ENCODE results near the gene SREK1IP1. TPM values are rescaled to one million over a fixed set of nuclear protein-coding genes. Genes with fewer than 3 reads are reported as not detected.

SREK1IP1 gene
- total and polyA plus RNA-seq, 5 donors from 2014 or later = 30.1 to 38.3 (median 31.6) TPM

DNA sequence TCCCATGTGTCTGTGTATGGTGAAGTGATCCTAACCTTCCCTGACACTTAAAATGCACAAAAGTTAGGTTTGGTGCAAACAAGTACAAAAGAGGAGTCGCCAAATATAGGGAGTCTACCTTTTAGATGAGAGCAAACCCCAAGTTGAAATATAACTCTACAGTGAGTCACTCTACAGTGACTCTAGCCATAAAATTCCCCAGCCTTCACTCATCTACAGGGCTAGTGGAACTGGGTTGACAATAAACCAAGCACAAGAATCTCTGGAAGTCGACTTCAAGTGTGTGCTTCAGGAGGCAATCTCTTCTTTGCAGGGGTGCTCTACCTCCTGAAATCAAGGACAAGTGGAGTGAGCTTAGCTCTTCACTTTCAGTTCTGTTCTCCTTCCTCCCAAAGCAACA lies 74.9 kb downstream of the SREK1IP1 start:
- Mint-ChIP-seq H3K9me3 (peaks cover 0 to 17% (median 10%) of the 10 kb centered on the region in 7 donors), H3K27me3 (peaks cover 47% of the 10 kb centered on the region), H3K4me3 (no peak overlapping the region), H3K36me3 (no peaks in the 10 kb centered on the region), H3K27ac (no peak overlapping the region), H3K4me1 (peaks cover 0 to 6% (median 4%) of the 10 kb centered on the region in 4 donors)
- H3K27me3 ChIP-seq (ENCODE audit: control insufficient read depth, insufficient read depth, low read length) = peaks cover 9% of the 10 kb centered on the region
- no peak overlapping the region for H3K4me3 ChIP-seq (ENCODE audit: low read depth, low read length)
- no peaks in the 10 kb centered on the region for H3K36me3 ChIP-seq (ENCODE audit: control insufficient read depth, insufficient read depth, low read length)
- peaks cover 3 to 8% of the 10 kb centered on the region in 2 experiments for H3K9me3 ChIP-seq (ENCODE audit: control insufficient read depth in 2 of 2, low read length in 2 of 2)
- DNase-seq (no peak), ATAC-seq (ENCODE audit: low read depth in 2 of 2) (no peak)
- peaks cover 4% of the 10 kb centered on the region for H3K4me1 ChIP-seq (ENCODE audit: control insufficient read depth, insufficient read depth, low read length, poor library complexity, severe bottlenecking)
- no peak overlapping the region for H3K27ac ChIP-seq (ENCODE audit: insufficient read depth, low read length, poor library complexity, severe bottlenecking)

DNA sequence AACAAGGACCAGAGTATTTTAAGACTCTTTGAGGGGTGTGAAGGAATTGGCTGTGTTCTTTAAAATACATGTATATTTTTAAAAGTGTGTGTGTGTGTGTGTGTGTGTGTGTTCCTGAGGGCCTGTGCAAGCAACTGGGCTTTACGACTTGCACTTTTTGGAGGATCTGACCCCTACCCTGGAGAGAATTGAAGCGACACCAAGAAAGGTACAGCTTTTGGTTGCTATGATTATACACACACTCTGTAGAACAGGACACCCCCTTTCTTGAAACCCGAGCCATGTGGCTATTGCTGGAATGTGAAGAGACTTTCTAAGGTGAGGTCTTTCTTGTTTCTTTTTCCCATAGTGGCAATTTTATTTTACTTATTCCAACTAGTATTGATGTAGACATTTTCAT lies 77.2 kb downstream of the SREK1IP1 start:
- ATAC-seq (ENCODE audit: low read depth in 2 of 2) = no peak
- Histone ChIP-seq H3K27me3 (ENCODE audit: control insufficient read depth, insufficient read depth, low read length) (peaks cover 16% of the 10 kb centered on the region), H3K36me3 (ENCODE audit: control insufficient read depth, insufficient read depth, low read length) (no peaks in the 10 kb centered on the region), H3K4me3 (ENCODE audit: low read depth, low read length) (no peak overlapping the region), H3K27ac (ENCODE audit: insufficient read depth, low read length, poor library complexity, severe bottlenecking) (no peak overlapping the region), H3K4me1 (ENCODE audit: control insufficient read depth, insufficient read depth, low read length, poor library complexity, severe bottlenecking) (peaks cover 4% of the 10 kb centered on the region), H3K9me3 (ENCODE audit: control insufficient read depth in 2 of 2, low read length in 2 of 2) (no peaks in the 10 kb centered on the region)
- Mint-ChIP-seq H3K36me3 (no peaks in the 10 kb centered on the region), H3K27ac (no peak overlapping the region), H3K4me1 (peaks cover 0 to 6% (median 2%) of the 10 kb centered on the region in 4 donors), H3K9me3 (peaks cover 0 to 10% (median 1%) of the 10 kb centered on the region in 7 donors), H3K4me3 (no peak overlapping the region), H3K27me3 (peaks cover 45% of the 10 kb centered on the region)
- no peak for DNase-seq

DNA sequence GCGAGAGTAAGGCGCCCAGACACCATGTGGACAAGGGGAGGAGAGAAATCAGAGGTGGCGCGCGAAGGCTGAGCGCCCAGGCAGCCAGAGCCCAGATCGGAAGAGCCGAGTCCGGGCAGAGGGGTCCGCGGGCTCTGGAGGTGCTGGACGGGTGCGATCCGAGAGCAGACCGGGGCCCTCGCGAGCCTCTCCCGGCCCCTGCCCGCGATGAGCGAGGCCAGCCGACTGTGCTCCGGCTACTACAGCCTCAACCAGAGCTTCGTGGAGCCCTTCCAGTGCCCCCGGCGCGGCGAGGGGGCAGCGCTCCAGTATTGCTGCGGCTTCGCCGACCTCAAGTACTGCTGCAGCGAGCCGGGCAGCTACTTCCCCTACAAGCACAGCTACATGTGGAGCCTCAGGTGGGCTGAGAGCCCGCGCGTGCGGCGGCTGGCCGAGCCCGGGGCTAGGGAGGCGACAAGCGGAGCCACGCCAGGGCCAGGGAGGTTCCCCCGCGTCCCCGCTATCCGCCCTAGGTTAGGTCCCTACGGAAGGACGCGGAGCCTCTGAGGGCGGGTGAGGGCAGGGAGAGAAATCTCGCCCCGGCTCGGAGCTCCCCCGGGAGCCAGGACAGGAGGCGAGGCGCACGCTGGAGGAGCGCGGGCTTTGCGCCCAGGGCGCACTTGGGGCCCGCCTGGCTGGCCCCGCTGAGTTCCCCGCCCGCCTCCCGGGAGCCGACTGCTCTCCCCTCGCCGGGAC lies 77.9 kb downstream of the SREK1IP1 start, which contains the start of gene SHISAL2B:
TSS of gene SHISAL2B (plus strand) at position 87 of the 735 bp plus-strand sequence. CDS start at position 208, 121 bp downstream.
- Mint-ChIP-seq H3K36me3 (no peaks in the 10 kb centered on the region), H3K4me3 (no peak within 1 kb of the TSS), H3K27me3 (peaks cover 45% of the 10 kb centered on the region), H3K27ac (no peak within 1 kb of the TSS), H3K4me1 (peaks cover 0 to 6% (median 2%) of the 10 kb centered on the region in 4 donors), H3K9me3 (peaks cover 0 to 4% (median 1%) of the 10 kb centered on the region in 7 donors)
- Histone ChIP-seq H3K27me3 (ENCODE audit: control insufficient read depth, insufficient read depth, low read length) (peaks cover 16% of the 10 kb centered on the region), H3K27ac (ENCODE audit: insufficient read depth, low read length, poor library complexity, severe bottlenecking) (no peak within 1 kb of the TSS), H3K4me3 (ENCODE audit: low read depth, low read length) (no peak within 1 kb of the TSS), H3K9me3 (ENCODE audit: control insufficient read depth in 2 of 2, low read length in 2 of 2) (no peaks in the 10 kb centered on the region), H3K36me3 (ENCODE audit: control insufficient read depth, insufficient read depth, low read length) (no peaks in the 10 kb centered on the region), H3K4me1 (ENCODE audit: control insufficient read depth, insufficient read depth, low read length, poor library complexity, severe bottlenecking) (peaks cover 4% of the 10 kb centered on the region)
- DNase-seq (peak in 1 of 3 donors; percentile 6), ATAC-seq (ENCODE audit: low read depth in 2 of 2) (no peak)

DNA sequence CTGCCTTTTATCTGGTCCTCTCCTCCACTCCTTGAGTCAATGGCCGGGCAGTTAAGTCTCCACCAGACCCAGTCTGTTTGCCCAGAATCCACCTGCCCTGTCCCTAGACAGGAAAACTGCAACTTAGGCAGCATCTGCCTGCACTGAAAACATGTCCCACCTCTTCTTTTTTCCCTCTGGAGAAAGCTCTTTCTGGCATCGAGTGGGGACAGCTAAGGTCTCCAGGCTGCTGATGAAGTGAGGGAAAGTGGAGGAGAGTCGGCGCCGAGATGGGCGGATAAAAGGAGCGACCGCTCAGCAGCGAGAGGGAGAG lies 78.4 kb downstream of the SREK1IP1 start:
- ATAC-seq (ENCODE audit: low read depth in 2 of 2) (no peak), DNase-seq (no peak)
- H3K27me3 Mint-ChIP-seq = peaks cover 45% of the 10 kb centered on the region
- H3K9me3 Mint-ChIP-seq = peaks cover 0 to 4% (median 0%) of the 10 kb centered on the region in 7 donors
- no peaks in the 10 kb centered on the region for H3K36me3 Mint-ChIP-seq
- Histone ChIP-seq H3K4me1 (ENCODE audit: control insufficient read depth, insufficient read depth, low read length, poor library complexity, severe bottlenecking) (peaks cover 4% of the 10 kb centered on the region), H3K4me3 (ENCODE audit: low read depth, low read length) (no peak overlapping the region), H3K27ac (ENCODE audit: insufficient read depth, low read length, poor library complexity, severe bottlenecking) (no peak overlapping the region), H3K27me3 (ENCODE audit: control insufficient read depth, insufficient read depth, low read length) (peaks cover 16% of the 10 kb centered on the region), H3K9me3 (ENCODE audit: control insufficient read depth in 2 of 2, low read length in 2 of 2) (no peaks in the 10 kb centered on the region), H3K36me3 (ENCODE audit: control insufficient read depth, insufficient read depth, low read length) (no peaks in the 10 kb centered on the region)
- no peak overlapping the region for H3K4me3 Mint-ChIP-seq
- peaks cover 0 to 6% (median 2%) of the 10 kb centered on the region in 4 donors for H3K4me1 Mint-ChIP-seq
- no peak overlapping the region for H3K27ac Mint-ChIP-seq

DNA sequence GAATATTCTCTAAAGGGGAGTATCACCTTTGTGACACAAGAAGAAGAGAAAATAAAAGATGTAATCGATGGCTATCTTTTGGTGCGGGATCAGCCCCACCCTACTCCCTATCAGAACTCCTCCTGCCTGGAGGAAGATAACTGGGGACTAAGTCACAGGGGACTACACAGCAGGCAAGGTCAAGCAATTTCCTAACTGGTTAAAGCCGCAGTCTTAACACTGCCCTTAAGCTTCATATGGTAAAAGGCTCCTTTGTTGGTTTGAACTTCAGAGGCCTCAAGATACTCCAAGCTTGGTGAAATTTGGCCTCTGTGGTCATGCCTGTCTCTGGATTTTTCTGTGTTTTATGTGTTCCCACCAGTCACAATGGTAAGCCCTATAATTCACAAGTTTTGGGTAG lies 79.5 kb downstream of the SREK1IP1 start:
- Histone ChIP-seq H3K27ac (ENCODE audit: insufficient read depth, low read length, poor library complexity, severe bottlenecking) (no peak overlapping the region), H3K9me3 (ENCODE audit: control insufficient read depth in 2 of 2, low read length in 2 of 2) (no peaks in the 10 kb centered on the region), H3K27me3 (ENCODE audit: control insufficient read depth, insufficient read depth, low read length) (peaks cover 18% of the 10 kb centered on the region), H3K4me3 (ENCODE audit: low read depth, low read length) (no peak overlapping the region), H3K4me1 (ENCODE audit: control insufficient read depth, insufficient read depth, low read length, poor library complexity, severe bottlenecking) (peaks cover 4% of the 10 kb centered on the region), H3K36me3 (ENCODE audit: control insufficient read depth, insufficient read depth, low read length) (no peaks in the 10 kb centered on the region)
- H3K4me1 Mint-ChIP-seq = peaks cover 0 to 6% (median 2%) of the 10 kb centered on the region in 4 donors
- no peak for DNase-seq
- H3K4me3 Mint-ChIP-seq = no peak overlapping the region
- no peaks in the 10 kb centered on the region for H3K36me3 Mint-ChIP-seq
- H3K27ac Mint-ChIP-seq = no peak overlapping the region
- peaks cover 45% of the 10 kb centered on the region for H3K27me3 Mint-ChIP-seq
- peaks cover 0 to 4% (median 0%) of the 10 kb centered on the region in 7 donors for H3K9me3 Mint-ChIP-seq
- ATAC-seq (ENCODE audit: low read depth in 2 of 2) = no peak

DNA sequence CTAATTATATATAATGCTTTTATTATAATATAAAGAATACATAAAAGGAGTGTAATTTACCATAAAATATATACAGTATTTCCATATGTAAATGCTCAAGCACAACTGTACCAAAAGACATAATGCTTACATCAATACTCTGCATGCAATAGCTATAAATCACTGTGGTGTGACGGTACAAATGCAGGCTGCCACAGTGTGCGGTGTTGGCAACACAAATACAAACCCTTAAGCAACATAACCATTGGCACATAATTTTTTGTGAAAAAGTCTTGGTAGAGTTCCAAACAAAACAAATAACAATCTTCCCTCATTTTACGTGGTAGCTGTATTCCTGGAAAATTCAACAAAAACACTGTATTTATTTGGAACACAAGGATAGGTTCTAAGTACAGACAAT lies 80.1 kb downstream of the SREK1IP1 start:
- H3K27ac ChIP-seq (ENCODE audit: insufficient read depth, low read length, poor library complexity, severe bottlenecking) = no peak overlapping the region
- peaks cover 44% of the 10 kb centered on the region for H3K27me3 Mint-ChIP-seq
- no peak overlapping the region for H3K4me3 ChIP-seq (ENCODE audit: low read depth, low read length)
- no peak overlapping the region for H3K27ac Mint-ChIP-seq
- peaks cover 4% of the 10 kb centered on the region for H3K4me1 ChIP-seq (ENCODE audit: control insufficient read depth, insufficient read depth, low read length, poor library complexity, severe bottlenecking)
- no peaks in the 10 kb centered on the region for H3K36me3 ChIP-seq (ENCODE audit: control insufficient read depth, insufficient read depth, low read length)
- no peak overlapping the region for H3K4me3 Mint-ChIP-seq
- ATAC-seq (ENCODE audit: low read depth in 2 of 2) (no peak), DNase-seq (no peak)
- H3K9me3 Mint-ChIP-seq = peaks cover 0 to 1% (median 0%) of the 10 kb centered on the region in 7 donors
- H3K4me1 Mint-ChIP-seq = peaks cover 0 to 6% (median 2%) of the 10 kb centered on the region in 4 donors
- peaks cover 18% of the 10 kb centered on the region for H3K27me3 ChIP-seq (ENCODE audit: control insufficient read depth, insufficient read depth, low read length)
- H3K9me3 ChIP-seq (ENCODE audit: control insufficient read depth in 2 of 2, low read length in 2 of 2) = no peaks in the 10 kb centered on the region
- H3K36me3 Mint-ChIP-seq = no peaks in the 10 kb centered on the region

DNA sequence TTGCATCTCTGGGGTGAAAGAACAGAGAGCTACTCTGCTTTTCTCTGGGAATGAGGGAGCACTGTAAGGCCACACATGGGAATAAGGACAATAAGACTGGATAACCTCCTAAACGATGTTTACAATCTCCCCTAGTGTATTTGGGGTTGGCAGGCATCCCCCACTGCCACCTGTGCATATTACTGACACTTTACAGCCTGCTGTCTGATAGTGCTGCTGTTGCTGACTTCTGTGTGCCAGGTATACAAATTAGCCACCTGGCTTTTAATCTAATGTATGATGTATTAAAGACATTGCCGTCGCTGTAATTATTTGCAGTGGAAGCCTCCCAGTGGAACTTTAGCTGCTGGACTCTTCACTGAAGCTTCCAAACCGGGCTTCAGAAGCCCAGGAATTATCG lies 82.6 kb downstream of the SREK1IP1 start:
- H3K27me3 ChIP-seq (ENCODE audit: control insufficient read depth, insufficient read depth, low read length) = peaks cover 14% of the 10 kb centered on the region
- H3K4me3 Mint-ChIP-seq = no peak overlapping the region
- no peak overlapping the region for H3K27ac ChIP-seq (ENCODE audit: insufficient read depth, low read length, poor library complexity, severe bottlenecking)
- ATAC-seq (ENCODE audit: low read depth in 2 of 2) (no peak), DNase-seq (no peak)
- H3K4me3 ChIP-seq (ENCODE audit: low read depth, low read length) = no peak overlapping the region
- no peak overlapping the region for H3K27ac Mint-ChIP-seq
- peaks cover 24% of the 10 kb centered on the region for H3K27me3 Mint-ChIP-seq
- peaks cover 0 to 6% (median 2%) of the 10 kb centered on the region in 4 donors for H3K4me1 Mint-ChIP-seq
- no peaks in the 10 kb centered on the region for H3K9me3 ChIP-seq (ENCODE audit: control insufficient read depth in 2 of 2, low read length in 2 of 2)
- no peaks in the 10 kb centered on the region for H3K36me3 Mint-ChIP-seq
- peaks cover 3% of the 10 kb centered on the region for H3K4me1 ChIP-seq (ENCODE audit: control insufficient read depth, insufficient read depth, low read length, poor library complexity, severe bottlenecking)
- H3K9me3 Mint-ChIP-seq = peaks cover 0 to 1% (median 0%) of the 10 kb centered on the region in 7 donors
- H3K36me3 ChIP-seq (ENCODE audit: control insufficient read depth, insufficient read depth, low read length) = no peaks in the 10 kb centered on the region

DNA sequence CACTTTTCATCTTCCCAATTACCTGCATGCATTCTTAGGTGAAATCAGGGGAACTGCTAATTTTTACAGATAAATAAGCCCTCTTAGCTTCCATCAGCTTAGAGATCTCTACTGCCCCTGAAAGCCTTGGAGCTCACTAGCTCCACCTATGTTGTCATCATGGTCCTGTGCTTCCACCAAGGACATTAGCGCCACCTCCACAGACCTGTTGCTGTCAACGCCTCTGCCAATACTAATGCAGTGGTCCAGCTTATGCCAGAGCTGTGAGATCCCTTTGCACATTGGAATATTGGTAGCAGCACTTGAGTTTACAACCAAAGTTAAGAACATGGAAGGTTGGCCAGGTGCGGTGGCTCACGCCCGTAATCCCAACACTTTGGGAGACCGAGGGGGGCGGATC lies 85.9 kb downstream of the SREK1IP1 start:
- no peak overlapping the region for H3K27ac Mint-ChIP-seq
- no peaks in the 10 kb centered on the region for H3K36me3 Mint-ChIP-seq
- no peaks in the 10 kb centered on the region for H3K4me1 Mint-ChIP-seq
- DNase-seq = no peak
- H3K27me3 Mint-ChIP-seq = peaks cover 10% of the 10 kb centered on the region
- peaks cover 4% of the 10 kb centered on the region for H3K27me3 ChIP-seq (ENCODE audit: control insufficient read depth, insufficient read depth, low read length)
- no peak overlapping the region for H3K4me3 Mint-ChIP-seq
- H3K4me3 ChIP-seq (ENCODE audit: low read depth, low read length) = no peak overlapping the region
- no peaks in the 10 kb centered on the region for H3K9me3 ChIP-seq (ENCODE audit: control insufficient read depth in 2 of 2, low read length in 2 of 2)
- no peaks in the 10 kb centered on the region for H3K36me3 ChIP-seq (ENCODE audit: control insufficient read depth, insufficient read depth, low read length)
- no peak overlapping the region for H3K27ac ChIP-seq (ENCODE audit: insufficient read depth, low read length, poor library complexity, severe bottlenecking)
- H3K9me3 Mint-ChIP-seq = peaks cover 0 to 3% (median 0%) of the 10 kb centered on the region in 7 donors
- no peak for ATAC-seq (ENCODE audit: low read depth in 2 of 2)
- no peaks in the 10 kb centered on the region for H3K4me1 ChIP-seq (ENCODE audit: control insufficient read depth, insufficient read depth, low read length, poor library complexity, severe bottlenecking)
